AG10803 (cell line): ENCODE results near the gene AFAP1.

Source experiments
- DNase-seq: peaks from one replicate; pipeline ENCODE4 v3.0.0; 2010; ENCODE audit warnings: low read depth
- H3K4me3 ChIP-seq: 2 replicates; pipeline ENCODE4 v1.5.1; 2011; ENCODE audit warnings: mild to moderate bottlenecking, low read length, control low read depth
- TF ChIP-seq, protein P1 (sequence below): conservative IDR thresholded peaks from 2 replicates; pipeline ENCODE4 v1.5.1; 2011; ENCODE audit warnings: mild to moderate bottlenecking, low read length, control low read depth, inconsistent platforms

The AFAP1 gene

GRCh38 chr4:7750523-7750922 lies 189.1 kb downstream of the AFAP1 start:
- TF ChIP-seq, protein P1, sequence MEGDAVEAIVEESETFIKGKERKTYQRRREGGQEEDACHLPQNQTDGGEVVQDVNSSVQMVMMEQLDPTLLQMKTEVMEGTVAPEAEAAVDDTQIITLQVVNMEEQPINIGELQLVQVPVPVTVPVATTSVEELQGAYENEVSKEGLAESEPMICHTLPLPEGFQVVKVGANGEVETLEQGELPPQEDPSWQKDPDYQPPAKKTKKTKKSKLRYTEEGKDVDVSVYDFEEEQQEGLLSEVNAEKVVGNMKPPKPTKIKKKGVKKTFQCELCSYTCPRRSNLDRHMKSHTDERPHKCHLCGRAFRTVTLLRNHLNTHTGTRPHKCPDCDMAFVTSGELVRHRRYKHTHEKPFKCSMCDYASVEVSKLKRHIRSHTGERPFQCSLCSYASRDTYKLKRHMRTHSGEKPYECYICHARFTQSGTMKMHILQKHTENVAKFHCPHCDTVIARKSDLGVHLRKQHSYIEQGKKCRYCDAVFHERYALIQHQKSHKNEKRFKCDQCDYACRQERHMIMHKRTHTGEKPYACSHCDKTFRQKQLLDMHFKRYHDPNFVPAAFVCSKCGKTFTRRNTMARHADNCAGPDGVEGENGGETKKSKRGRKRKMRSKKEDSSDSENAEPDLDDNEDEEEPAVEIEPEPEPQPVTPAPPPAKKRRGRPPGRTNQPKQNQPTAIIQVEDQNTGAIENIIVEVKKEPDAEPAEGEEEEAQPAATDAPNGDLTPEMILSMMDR = no peak
- H3K4me3 ChIP-seq = no peak overlapping the region
- no peak for DNase-seq

- no peak overlapping the region for H3K4me3 ChIP-seq
- DNase-seq = no peak
- TF ChIP-seq, protein P1 = no peak
Measured at GRCh38 chr4:7747566-7747965, 192.1 kb downstream of the AFAP1 start.

- TF ChIP-seq, protein P1 = no peak
- no peak overlapping the region for H3K4me3 ChIP-seq
- no peak for DNase-seq
Measured at GRCh38 chr4:7747062-7747385, 192.6 kb downstream of the AFAP1 start.

- TF ChIP-seq, protein P1 = no peak
- H3K4me3 ChIP-seq = no peak overlapping the region
- DNase-seq = no peak
Measured at GRCh38 chr4:7746351-7747061, 193.2 kb downstream of the AFAP1 start.

DNA sequence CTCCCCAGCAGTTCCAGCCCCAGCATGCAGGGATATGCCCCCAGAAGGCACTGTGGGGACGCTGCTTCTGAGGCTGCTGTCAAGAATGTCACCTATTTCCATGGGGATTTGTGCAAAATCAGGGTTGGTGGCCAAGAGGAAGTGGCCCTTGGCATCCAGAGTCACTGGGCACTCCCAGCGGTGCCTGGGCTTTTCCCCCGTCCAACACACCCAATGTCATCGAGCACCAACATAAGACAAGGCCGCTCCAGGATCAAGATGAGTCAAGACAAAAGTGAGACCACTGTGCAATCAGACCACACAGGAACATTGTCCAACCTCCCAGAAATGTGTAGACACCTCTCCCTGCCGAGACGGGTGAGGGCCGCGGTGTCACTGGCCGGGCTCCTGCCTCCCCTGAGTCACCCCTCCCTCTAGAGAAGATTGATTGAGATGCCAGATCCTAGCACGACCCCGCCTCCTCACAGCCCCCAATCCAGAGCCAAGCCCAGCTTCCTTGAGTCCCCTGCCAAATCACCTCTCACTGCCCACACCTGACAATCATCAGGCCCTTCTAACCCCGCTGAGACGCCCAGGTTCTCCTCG lies 194.3 kb downstream of the AFAP1 start:
- no peak for DNase-seq
- TF ChIP-seq, protein P1 = no peak
- no peak overlapping the region for H3K4me3 ChIP-seq

DNA sequence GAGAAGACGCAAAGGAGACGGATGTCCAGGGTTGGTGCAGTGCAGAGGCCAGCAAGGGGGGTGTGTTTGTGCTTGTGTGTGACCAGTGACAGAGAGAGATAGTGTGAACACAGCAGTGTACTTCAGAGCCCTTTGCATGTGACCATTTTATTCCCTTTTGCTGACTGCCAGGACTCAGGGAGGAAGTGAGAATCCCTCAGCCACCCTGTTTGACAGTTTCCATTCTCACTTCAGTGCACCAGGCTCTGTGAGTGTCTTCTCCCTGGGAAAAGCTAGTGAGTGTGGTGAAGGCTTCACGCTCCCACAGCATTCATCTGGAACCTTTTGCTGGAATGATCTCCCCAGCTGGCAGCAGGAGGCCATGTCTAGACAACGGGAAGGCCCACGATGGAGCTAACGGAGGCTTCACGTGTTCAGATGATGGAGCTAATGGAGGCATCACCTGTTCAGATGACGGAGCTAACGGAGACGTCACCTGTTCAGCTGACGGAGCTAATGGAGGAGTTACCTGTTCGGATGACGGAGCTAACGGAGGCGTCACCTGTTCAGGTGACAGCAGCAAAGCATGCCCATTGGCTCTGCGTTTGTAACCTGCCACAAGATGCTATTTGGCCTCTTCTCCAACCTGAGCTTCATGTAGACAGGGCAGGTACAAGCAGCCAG lies 195.4 kb downstream of the AFAP1 start:
- TF ChIP-seq, protein P1 = no peak
- no peak overlapping the region for H3K4me3 ChIP-seq
- DNase-seq = no peak

GRCh38 chr4:7742807-7743280 lies 196.8 kb downstream of the AFAP1 start:
- no peak overlapping the region for H3K4me3 ChIP-seq
- TF ChIP-seq, protein P1 = no peak
- DNase-seq = no peak
